Ovary (tissue), 1 donor: ENCODE measurements around the gene PRKD2.

ENCODE experiments used
- EP300 ChIP-seq: sonication (generic); formaldehyde crosslinking; IDR thresholded peaks from one replicate; pipeline ENCODE4 v1.6.1; 2017; ENCODE audit warnings: antibody characterized with exemption
- POLR2A ChIP-seq: fragments of 450-650 bp; IDR thresholded peaks from one replicate; pipeline ENCODE4 v1.6.1; 2017; ENCODE audit warnings: antibody characterized with exemption, mild to moderate bottlenecking, moderate library complexity

DNA sequence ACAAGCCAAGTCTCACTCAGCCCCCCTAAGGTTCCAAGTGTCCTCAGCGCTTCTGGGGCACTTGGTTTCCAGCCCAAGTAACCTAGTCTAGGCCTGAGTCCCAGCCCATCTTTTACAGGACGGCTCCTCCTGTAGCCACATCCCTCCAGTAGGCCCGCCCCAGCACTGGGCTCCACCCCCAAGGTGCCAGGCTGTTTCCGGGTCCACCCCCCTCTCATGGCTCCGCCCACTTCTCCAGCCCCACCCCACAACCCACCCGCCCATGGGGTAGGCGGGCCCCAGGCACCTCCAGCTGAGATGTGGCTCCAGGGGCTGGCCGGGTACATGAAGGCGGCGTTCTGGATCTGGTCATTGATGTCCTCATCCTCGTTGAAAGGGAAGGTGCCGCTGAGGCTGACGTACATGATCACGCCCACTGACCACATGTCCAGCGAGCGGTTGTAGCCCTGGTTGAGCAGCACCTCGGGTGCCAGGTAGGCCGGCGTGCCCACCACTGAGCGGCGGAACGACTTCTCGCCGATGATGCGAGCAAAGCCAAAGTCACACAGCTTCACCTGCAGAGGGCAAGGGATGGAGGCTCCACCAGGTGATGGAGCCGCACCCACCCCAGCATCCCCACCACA, 38.7 kb downstream of the PRKD2 start:
- TF ChIP-seq POLR2A (no peak), EP300 (no peak)
